ENCODE data around the gene ARHGEF1. TPM values are rescaled to one million over a fixed set of nuclear protein-coding genes. Genes with fewer than 3 reads are reported as not detected.
"Not testable (repeated sequence)": the region's sequence is repeated elsewhere in the genome, so short reads cannot be mapped to it uniquely, and the experiment has no call there.

ARHGEF1 gene
- total RNA-seq, 1 donor, result 35.0 TPM

GRCh38 chr19:41868989-41869300 lies 14.0 kb upstream of the ARHGEF1 start:
- no peak overlapping the region for H3K4me3 ChIP-seq (ENCODE audit: low read depth, low read length)
- DNase-seq (ENCODE audit: low read depth), result no peak
- TF ChIP-seq CTCF (IDR thresholded peaks at IDR 0.05; ENCODE audit: insufficient read depth, low read depth, low read length), result no peak

GRCh38 chr19:41869374-41869955 lies 13.5 kb upstream of the ARHGEF1 start:
- no peak for TF ChIP-seq CTCF (IDR thresholded peaks at IDR 0.05; ENCODE audit: insufficient read depth, low read depth, low read length)
- no peak for DNase-seq (ENCODE audit: low read depth)
- no peak overlapping the region for H3K4me3 ChIP-seq (ENCODE audit: low read depth, low read length)

- TF ChIP-seq CTCF (IDR thresholded peaks at IDR 0.05; ENCODE audit: insufficient read depth, low read depth, low read length), result no peak
- H3K4me3 ChIP-seq (ENCODE audit: low read depth, low read length), result no peak overlapping the region
- no peak for DNase-seq (ENCODE audit: low read depth)
Observed at GRCh38 chr19:41870401-41870873, 12.5 kb upstream of the ARHGEF1 start.

- no peak overlapping the region for H3K4me3 ChIP-seq (ENCODE audit: low read depth, low read length)
- DNase-seq (ENCODE audit: low read depth), result no peak
- TF ChIP-seq CTCF (IDR thresholded peaks at IDR 0.05; ENCODE audit: insufficient read depth, low read depth, low read length), result no peak
Observed at GRCh38 chr19:41871573-41872383, 11.2 kb upstream of the ARHGEF1 start.

- no peak for DNase-seq (ENCODE audit: low read depth)
- TF ChIP-seq CTCF (IDR thresholded peaks at IDR 0.05; ENCODE audit: insufficient read depth, low read depth, low read length), result no peak
- no peak overlapping the region for H3K4me3 ChIP-seq (ENCODE audit: low read depth, low read length)
Observed at GRCh38 chr19:41872384-41872774, 10.6 kb upstream of the ARHGEF1 start.

- no peak overlapping the region for H3K4me3 ChIP-seq (ENCODE audit: low read depth, low read length)
- peak; percentile 76 for TF ChIP-seq CTCF (IDR thresholded peaks at IDR 0.05; ENCODE audit: insufficient read depth, low read depth, low read length)
- DNase-seq (ENCODE audit: low read depth), result peak; percentile 50
Observed at GRCh38 chr19:41872775-41873647, 10.0 kb upstream of the ARHGEF1 start.

GRCh38 chr19:41875973-41876372 lies 7.0 kb upstream of the ARHGEF1 start:
- not testable (repeated sequence) for H3K4me3 ChIP-seq (ENCODE audit: low read depth, low read length); DNase-seq (ENCODE audit: low read depth)

Data from fibroblast of villous mesenchyme (primary cell).